ENCODE data around the gene FLOT1.

Gene FLOT1

DNA sequence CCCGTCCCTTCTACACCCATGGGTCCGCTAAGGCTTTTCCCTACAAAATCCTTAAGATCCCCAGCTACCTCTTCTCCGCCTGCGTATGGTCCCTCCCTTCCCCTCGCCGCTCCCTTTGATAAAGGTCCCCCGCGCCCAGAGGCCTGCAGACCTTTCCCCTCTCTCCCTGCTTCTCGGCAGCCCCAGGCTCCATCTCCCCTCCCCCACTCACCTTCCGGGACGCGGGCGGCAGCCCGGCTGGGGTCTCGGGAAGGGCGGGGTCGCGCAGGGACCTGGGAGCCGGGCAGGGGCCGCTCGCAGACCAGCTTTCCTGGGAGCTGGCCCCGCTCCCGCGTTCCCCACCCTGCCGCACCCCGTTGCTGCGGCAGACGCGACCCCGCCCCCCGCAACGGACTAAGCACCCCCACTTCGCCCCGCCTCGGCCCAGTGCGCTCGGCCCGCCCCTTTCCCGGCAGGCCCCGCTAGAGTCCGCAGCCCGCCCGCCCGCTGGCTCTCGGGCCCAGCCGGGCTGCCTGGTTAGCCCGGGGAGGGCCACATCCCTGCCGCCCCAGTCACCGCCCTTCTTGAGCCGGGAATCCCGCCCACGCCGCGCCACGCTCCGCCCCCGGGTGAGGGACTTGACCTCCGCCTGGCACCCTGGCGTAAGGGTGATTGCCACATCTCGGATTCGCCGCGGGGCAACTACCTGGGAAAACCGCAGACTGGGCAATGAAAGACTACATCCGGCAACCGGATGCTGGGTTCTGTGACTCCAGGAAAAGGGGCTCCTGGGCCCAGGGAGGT is at the start of gene FLOT1:
Gene FLOT1, minus strand, starts transcription at position 372 of the 783 bp plus-strand sequence. CDS start 498 bp downstream, outside the sequence.
- DNase-seq (ENCODE audit: low read depth): peak; percentile 85

GRCh38 chr6:30790724-30791383 is 48.4 kb upstream of the FLOT1 start:
- DNase-seq (ENCODE audit: low read depth): no peak

- no peak for DNase-seq (ENCODE audit: low read depth)
Measured at GRCh38 chr6:30789606-30790005, 47.1 kb upstream of the FLOT1 start.

DNA sequence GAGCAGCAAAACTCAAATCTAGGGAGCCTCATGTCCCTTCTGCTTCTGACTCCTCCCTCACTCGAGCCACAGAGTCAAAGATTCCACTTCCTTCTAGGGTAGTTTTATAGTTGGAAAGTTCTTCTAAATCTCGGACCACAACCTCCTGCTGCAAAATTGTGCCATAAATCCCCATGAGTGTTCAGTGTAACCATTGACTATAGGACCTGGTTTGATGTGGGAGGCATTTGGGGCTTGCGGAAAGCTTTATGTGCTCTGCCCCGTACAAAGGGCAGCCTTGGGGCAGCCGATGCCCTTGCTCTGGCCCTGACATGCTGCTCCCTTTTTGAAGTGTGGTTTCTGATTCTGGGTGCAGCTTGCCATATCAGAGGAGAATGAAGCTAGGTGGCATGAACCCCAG is 45.5 kb upstream of the FLOT1 start:
- DNase-seq (ENCODE audit: low read depth): no peak

GRCh38 chr6:30782425-30783014 is 40.0 kb upstream of the FLOT1 start:
- DNase-seq (ENCODE audit: low read depth): no peak

DNA sequence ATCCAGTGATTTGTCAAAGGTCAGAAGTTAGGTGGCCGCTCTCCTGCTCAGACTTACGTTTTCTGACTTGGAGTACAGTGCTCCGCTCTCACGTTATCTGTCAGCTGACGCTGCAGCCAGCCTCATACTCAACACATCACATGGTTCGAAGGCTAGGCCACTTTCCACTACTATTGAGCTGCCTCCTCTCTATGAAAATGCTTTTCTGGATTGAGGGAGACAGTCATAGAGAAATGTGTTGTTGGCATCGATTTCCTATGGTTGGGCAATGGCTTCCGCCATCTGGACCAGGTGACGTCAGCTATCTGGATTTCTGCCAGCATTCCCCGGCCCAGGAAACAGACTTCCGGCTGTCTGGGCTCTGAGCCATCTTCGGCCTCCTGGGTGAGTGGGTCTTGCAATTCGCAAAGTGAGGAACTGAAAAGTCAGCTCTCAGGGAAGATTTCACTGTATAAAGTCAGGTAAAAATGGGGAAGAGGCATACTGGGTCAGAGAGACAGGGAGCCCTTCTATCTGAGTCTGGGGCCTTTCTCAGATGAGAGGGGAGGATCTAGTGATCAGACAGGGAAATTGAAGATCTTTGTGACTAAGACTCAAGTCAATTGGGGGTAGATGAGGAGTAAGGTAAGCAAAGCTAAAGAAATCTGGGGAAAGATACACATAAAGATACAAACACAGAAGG is 39.4 kb upstream of the FLOT1 start:
- DNase-seq (ENCODE audit: low read depth): no peak

- no peak for DNase-seq (ENCODE audit: low read depth)
Measured at GRCh38 chr6:30781395-30781742, 38.9 kb upstream of the FLOT1 start.

DNA sequence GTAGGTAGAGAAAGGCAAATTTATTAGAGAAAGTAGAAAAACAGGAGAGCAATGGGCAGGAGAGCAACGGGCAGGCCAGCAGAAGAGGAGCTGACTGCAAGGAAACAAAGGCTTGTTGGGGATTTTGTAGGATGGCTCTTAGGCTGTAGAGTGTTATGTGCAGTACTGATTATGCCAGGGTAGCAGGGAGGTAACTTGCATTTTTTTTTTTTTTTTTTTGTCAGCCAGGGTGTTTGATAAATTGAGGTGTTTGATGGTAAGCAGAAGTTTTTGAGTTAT is 38.1 kb upstream of the FLOT1 start:
- DNase-seq (ENCODE audit: low read depth): no peak

- no peak for DNase-seq (ENCODE audit: low read depth)
Measured at GRCh38 chr6:30779850-30780641, 37.6 kb upstream of the FLOT1 start.

DNA sequence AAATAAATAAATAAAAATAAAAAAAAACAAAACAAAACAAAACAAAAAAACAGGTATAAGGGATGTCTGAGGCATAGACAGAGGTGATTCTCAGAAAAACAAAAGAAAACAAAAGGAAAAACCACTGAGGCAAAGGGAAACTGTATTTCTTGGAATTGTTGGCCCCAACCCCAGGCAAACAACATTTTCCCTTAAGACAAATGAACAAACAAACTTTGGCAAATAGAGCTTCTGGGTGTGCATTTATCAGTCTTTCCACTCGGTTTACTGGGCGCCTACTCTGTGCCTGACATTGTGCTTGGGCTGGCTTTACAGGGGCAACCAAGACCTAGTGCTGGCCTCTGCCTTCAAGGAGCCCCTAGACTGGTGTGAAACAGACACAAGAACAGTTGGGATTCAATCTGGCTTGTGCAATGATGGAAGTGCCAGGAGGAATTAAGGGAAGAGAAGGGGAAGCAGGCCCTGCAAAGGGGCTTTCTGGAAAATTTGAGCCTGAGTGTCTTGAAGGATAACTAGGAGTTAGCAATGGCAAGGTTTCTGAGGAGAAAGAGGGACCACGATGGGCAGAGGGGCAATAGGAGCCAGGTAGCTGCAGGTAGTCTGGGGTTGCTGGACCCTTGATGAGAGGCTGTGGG is 35.6 kb upstream of the FLOT1 start:
- DNase-seq (ENCODE audit: low read depth): no peak

DNA sequence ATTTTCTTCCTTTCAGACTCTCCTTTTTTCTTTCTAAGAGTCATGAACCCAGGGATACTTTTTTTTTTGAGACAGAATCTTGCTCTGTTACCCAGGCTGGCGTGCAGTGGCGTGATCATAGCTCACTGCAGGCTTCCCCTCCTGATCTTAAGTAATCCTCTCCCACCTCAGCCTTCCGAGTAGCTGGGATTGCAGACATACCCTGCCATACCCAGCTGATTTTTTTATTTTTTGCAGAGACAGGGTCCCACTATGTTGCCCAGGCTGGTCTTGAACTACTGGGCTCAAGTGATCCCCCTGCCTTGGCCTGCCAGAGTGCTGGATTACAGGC is 34.6 kb upstream of the FLOT1 start:
- DNase-seq (ENCODE audit: low read depth): no peak

DNA sequence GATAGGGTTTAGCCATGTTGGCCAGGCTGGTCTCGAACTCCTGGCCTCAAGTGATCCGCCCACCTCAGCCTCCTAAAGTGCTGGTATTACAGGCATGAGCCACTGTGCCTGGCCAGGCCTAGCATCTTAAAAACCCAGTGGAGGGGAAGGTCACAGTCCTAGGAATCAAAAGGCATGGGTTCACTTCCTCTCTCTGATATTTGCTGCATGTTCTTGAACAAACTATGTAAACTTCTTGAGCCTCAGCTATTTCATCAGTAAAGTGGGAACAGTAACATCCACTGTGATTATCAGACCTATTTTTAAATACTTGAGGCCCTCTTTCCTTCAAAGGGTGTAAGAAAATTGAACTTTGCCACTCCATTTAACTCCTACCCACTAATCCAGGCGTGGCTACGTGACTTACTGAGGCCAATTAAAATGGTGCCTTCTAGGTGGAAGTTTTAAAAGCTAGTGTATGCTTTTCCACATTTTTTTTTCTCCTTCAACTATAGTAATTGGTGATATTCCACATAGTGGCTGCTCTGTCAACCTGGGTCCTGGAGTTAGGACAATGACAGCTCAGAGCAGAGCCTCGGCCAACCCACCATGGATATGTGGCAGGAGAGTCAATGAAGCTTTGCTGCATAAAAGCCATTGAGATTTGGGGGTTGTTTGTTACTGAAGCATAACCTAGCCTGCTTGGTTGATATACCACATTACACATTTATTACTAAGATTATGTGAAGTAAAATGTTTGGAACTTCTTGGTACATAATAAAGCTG is 34.1 kb upstream of the FLOT1 start:
- DNase-seq (ENCODE audit: low read depth): no peak

DNA sequence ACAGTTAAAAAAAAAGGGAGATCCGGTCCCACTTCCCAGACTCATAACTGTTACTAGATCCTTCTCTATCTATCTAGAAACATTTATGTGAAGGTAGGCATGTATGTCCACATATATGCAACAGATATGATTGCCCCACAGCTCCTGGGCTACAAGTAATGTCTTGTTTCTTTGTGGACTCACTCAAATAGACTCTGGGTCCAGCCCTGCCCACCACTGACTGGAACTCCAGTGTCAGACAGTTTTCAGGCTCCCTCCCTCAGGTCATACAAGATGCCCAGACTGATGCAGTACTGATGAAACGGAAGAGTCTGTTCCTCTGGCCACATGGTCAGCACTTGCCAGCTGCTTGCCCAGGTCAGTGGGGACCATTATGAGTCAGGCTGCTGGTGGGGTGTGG is 32.6 kb upstream of the FLOT1 start:
- DNase-seq (ENCODE audit: low read depth): no peak

GRCh38 chr6:30774701-30775100 is 32.2 kb upstream of the FLOT1 start:
- DNase-seq (ENCODE audit: low read depth): no peak

GRCh38 chr6:30770592-30770991 is 28.1 kb upstream of the FLOT1 start:
- no peak for DNase-seq (ENCODE audit: low read depth)

DNA sequence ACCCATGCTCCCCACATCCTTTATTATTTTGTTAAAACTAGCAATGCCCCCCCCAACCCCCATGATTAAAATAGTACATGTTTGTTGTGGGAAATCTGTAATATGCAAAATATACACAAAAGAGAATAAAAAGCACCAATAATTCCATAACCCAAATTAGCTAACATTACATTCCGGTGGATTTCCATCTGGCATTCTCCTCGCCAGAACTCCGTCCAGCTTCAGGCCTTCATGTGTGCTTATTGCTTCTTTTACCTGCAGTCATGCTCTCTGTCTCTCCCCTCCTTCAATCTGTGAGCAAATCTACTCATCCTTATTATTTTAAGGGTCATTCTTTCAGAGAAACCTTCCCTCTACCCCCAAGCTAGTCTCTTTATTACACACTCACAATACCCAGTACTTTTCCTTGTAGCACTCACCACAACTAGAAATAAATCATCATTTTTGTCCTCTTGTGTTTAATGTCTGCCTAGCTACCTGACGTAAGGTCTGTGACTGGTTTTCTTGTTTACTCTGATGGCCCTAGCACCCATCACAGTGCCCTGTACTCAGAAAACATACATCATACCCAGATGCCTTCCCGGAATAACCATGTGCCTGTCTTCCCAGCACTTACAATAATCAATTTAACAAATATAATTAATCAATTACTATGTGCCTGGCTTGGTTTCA is 27.5 kb upstream of the FLOT1 start:
- DNase-seq (ENCODE audit: low read depth): no peak

DNA sequence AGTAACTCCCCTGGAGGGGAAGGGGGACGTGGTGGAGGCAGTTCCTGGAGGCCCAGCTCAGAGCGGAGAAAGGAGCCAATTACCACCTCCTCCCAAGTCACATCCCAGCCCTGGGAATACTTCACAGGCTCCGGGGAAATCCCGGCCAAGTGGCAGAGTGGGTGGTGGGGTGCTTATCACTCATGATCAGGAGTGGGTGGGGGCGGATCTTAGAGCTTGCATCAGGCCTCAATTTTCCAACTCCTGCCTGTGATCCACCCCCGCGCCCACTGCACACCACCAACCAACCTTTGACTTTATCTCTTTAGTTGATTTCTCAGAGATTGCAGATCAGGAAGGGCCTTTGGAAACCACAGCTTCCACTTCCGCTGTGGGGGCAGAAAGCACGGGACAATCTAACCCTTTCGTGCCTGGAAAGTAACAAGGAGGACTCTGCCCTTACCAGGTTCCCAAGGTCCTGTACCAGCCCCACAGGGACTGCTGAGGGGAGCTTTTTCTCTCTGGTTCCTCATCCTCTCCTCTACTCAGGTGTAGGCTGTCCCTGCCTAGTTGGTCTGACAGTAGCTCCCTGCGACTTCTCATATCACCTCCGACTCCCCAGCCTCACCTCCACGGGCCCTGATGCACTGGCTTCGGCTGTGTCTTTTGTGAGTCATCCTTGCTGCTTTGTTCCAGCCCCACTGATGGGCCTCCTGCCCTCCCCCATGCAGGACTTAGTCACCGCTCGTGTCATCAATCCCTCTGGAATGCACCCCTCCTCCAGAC is 26.8 kb upstream of the FLOT1 start:
- DNase-seq (ENCODE audit: low read depth): peak; percentile 67

DNA sequence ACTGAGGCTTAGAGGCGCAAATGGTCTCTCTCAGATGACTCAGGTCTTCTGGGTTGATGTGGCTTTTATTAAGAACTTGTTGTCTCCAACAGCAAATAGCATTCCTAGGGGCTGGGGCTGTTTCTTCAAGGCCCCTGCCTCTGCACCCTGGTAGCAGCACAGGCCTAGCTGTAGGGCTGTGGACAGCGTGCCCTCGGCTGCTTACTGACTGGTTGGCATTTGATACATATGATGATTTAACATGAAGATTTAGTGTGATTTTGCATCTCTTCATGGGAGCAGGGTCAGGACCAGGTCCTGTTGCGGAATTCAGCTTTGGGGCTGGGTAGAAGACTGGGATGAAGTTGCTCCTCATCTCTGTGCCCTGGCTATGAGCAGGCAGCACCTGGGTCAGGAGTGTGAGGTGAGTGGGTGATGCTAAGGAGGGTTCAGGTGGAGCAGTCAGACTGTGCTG is 26.2 kb upstream of the FLOT1 start:
- no peak for DNase-seq (ENCODE audit: low read depth)

- DNase-seq (ENCODE audit: low read depth): no peak
Measured at GRCh38 chr6:30767944-30768301, 25.4 kb upstream of the FLOT1 start.

Data from activated gamma-delta T cell treated with anti-CD3 and anti-CD28 coated beads, Interleukin-2, amount 50 U/mL, for 16 hours (primary cell).